ENCODE data around the gene IL18RAP. TPM values are rescaled to one million over a fixed set of nuclear protein-coding genes. Genes with fewer than 3 reads are reported as not detected.

Gene IL18RAP
- total and polyA plus RNA-seq, 2 experiments from 2014 or later, result not detected

GRCh38 chr2:102387763-102388546 is 35.0 kb upstream of the IL18RAP start:
- no peak for ATAC-seq
- H3K9me2 ChIP-seq (ENCODE audit: insufficient read depth), result 0 out of 2 replicates have a peak, but pooled peaks cover 3% of the 10 kb centered on the region
- H3K36me3 ChIP-seq (ENCODE audit: insufficient read depth), result no peaks in the 10 kb centered on the region
- H3K4me3 ChIP-seq, result no peak overlapping the region
- H3K27me3 ChIP-seq (ENCODE audit: insufficient read depth), result no peaks in the 10 kb centered on the region
- Mint-ChIP-seq H3K9me3 (peaks cover 22% of the 10 kb centered on the region), H3K36me3 (ENCODE audit: low read depth) (peaks cover 6% of the 10 kb centered on the region), H3K4me3 (no peak overlapping the region), H3K27me3 (ENCODE audit: insufficient read depth, low read depth, poor library complexity) (no peaks in the 10 kb centered on the region), H3K27ac (no peak overlapping the region), H3K4me1 (no peaks in the 10 kb centered on the region)
- H3K79me2 ChIP-seq (replicated peaks; ENCODE audit: insufficient read depth), result no peaks in the 10 kb centered on the region
- no peak overlapping the region for H3K4me2 ChIP-seq
- TF ChIP-seq POLR2AphosphoS5 (IDR thresholded peaks at IDR 0.05; ENCODE audit: low read depth), result no peak
- TF ChIP-seq NANOG (IDR thresholded peaks at IDR 0.05; ENCODE audit: borderline replicate concordance), result no peak
- TF ChIP-seq CREB1 (CRISPR knock-in tag; IDR thresholded peaks at IDR 0.05; ENCODE audit: low read depth), result no peak
- no peaks in the 10 kb centered on the region for H4K20me1 ChIP-seq (replicated peaks; ENCODE audit: insufficient read depth)
- H3F3A ChIP-seq (replicated peaks; ENCODE audit: low read depth), result no peaks in the 10 kb centered on the region
- DNase-seq (ENCODE audit: low spot score), result no peak
- H2AFZ ChIP-seq, result no peak overlapping the region
- H3K27ac ChIP-seq (ENCODE audit: low read depth), result no peak overlapping the region
- H3K4me1 ChIP-seq (ENCODE audit: insufficient read depth), result no peaks in the 10 kb centered on the region

GRCh38 chr2:102391565-102391964 is 31.4 kb upstream of the IL18RAP start:
- Mint-ChIP-seq H3K36me3 (ENCODE audit: low read depth) (no peaks in the 10 kb centered on the region), H3K27me3 (ENCODE audit: insufficient read depth, low read depth, poor library complexity) (no peaks in the 10 kb centered on the region), H3K27ac (no peak overlapping the region), H3K9me3 (no peaks in the 10 kb centered on the region; the same call in 2 of the 3 replicates), H3K4me1 (no peaks in the 10 kb centered on the region), H3K4me3 (no peak overlapping the region)
- no peak overlapping the region for H2AFZ ChIP-seq
- no peaks in the 10 kb centered on the region for H3K79me2 ChIP-seq (replicated peaks; ENCODE audit: insufficient read depth)
- H3K36me3 ChIP-seq (ENCODE audit: insufficient read depth), result no peaks in the 10 kb centered on the region
- H3F3A ChIP-seq (replicated peaks; ENCODE audit: low read depth), result no peaks in the 10 kb centered on the region
- 0 out of 2 replicates have a peak, but pooled peaks cover 1% of the 10 kb centered on the region for H3K9me2 ChIP-seq (ENCODE audit: insufficient read depth)
- TF ChIP-seq ZNF331 (CRISPR knock-in tag; IDR thresholded peaks at IDR 0.05; ENCODE audit: low read depth), result no peak
- TF ChIP-seq JUNB (IDR thresholded peaks at IDR 0.05; ENCODE audit: unreplicated experiment), result no peak
- TF ChIP-seq, protein P1, sequence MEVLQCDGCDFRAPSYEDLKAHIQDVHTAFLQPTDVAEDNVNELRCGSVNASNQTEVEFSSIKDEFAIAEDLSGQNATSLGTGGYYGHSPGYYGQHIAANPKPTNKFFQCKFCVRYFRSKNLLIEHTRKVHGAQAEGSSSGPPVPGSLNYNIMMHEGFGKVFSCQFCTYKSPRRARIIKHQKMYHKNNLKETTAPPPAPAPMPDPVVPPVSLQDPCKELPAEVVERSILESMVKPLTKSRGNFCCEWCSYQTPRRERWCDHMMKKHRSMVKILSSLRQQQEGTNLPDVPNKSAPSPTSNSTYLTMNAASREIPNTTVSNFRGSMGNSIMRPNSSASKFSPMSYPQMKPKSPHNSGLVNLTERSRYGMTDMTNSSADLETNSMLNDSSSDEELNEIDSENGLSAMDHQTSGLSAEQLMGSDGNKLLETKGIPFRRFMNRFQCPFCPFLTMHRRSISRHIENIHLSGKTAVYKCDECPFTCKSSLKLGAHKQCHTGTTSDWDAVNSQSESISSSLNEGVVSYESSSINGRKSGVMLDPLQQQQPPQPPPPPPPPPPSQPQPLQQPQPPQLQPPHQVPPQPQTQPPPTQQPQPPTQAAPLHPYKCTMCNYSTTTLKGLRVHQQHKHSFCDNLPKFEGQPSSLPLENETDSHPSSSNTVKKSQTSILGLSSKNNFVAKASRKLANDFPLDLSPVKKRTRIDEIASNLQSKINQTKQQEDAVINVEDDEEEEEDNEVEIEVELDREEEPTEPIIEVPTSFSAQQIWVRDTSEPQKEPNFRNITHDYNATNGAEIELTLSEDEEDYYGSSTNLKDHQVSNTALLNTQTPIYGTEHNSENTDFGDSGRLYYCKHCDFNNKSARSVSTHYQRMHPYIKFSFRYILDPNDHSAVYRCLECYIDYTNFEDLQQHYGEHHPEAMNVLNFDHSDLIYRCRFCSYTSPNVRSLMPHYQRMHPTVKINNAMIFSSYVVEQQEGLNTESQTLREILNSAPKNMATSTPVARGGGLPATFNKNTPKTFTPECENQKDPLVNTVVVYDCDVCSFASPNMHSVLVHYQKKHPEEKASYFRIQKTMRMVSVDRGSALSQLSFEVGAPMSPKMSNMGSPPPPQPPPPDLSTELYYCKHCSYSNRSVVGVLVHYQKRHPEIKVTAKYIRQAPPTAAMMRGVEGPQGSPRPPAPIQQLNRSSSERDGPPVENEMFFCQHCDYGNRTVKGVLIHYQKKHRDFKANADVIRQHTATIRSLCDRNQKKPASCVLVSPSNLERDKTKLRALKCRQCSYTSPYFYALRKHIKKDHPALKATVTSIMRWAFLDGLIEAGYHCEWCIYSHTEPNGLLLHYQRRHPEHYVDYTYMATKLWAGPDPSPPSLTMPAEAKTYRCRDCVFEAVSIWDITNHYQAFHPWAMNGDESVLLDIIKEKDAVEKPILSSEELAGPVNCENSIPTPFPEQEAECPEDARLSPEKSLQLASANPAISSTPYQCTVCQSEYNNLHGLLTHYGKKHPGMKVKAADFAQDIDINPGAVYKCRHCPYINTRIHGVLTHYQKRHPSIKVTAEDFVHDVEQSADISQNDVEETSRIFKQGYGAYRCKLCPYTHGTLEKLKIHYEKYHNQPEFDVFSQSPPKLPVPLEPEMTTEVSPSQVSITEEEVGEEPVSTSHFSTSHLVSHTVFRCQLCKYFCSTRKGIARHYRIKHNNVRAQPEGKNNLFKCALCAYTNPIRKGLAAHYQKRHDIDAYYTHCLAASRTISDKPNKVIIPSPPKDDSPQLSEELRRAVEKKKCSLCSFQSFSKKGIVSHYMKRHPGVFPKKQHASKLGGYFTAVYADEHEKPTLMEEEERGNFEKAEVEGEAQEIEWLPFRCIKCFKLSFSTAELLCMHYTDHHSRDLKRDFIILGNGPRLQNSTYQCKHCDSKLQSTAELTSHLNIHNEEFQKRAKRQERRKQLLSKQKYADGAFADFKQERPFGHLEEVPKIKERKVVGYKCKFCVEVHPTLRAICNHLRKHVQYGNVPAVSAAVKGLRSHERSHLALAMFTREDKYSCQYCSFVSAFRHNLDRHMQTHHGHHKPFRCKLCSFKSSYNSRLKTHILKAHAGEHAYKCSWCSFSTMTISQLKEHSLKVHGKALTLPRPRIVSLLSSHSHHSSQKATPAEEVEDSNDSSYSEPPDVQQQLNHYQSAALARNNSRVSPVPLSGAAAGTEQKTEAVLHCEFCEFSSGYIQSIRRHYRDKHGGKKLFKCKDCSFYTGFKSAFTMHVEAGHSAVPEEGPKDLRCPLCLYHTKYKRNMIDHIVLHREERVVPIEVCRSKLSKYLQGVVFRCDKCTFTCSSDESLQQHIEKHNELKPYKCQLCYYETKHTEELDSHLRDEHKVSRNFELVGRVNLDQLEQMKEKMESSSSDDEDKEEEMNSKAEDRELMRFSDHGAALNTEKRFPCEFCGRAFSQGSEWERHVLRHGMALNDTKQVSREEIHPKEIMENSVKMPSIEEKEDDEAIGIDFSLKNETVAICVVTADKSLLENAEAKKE (CRISPR knock-in tag; IDR thresholded peaks at IDR 0.05), result no peak
- TF ChIP-seq POLR2AphosphoS5 (IDR thresholded peaks at IDR 0.05; ENCODE audit: low read depth), result no peak
- TF ChIP-seq, protein P2, sequence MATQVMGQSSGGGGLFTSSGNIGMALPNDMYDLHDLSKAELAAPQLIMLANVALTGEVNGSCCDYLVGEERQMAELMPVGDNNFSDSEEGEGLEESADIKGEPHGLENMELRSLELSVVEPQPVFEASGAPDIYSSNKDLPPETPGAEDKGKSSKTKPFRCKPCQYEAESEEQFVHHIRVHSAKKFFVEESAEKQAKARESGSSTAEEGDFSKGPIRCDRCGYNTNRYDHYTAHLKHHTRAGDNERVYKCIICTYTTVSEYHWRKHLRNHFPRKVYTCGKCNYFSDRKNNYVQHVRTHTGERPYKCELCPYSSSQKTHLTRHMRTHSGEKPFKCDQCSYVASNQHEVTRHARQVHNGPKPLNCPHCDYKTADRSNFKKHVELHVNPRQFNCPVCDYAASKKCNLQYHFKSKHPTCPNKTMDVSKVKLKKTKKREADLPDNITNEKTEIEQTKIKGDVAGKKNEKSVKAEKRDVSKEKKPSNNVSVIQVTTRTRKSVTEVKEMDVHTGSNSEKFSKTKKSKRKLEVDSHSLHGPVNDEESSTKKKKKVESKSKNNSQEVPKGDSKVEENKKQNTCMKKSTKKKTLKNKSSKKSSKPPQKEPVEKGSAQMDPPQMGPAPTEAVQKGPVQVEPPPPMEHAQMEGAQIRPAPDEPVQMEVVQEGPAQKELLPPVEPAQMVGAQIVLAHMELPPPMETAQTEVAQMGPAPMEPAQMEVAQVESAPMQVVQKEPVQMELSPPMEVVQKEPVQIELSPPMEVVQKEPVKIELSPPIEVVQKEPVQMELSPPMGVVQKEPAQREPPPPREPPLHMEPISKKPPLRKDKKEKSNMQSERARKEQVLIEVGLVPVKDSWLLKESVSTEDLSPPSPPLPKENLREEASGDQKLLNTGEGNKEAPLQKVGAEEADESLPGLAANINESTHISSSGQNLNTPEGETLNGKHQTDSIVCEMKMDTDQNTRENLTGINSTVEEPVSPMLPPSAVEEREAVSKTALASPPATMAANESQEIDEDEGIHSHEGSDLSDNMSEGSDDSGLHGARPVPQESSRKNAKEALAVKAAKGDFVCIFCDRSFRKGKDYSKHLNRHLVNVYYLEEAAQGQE (IDR thresholded peaks at IDR 0.05; ENCODE audit: unreplicated experiment), result no peak
- no peak overlapping the region for H3K4me3 ChIP-seq
- H3K27ac ChIP-seq (ENCODE audit: low read depth), result no peak overlapping the region
- DNase-seq (ENCODE audit: low spot score) (no peak), ATAC-seq (no peak)
- H3K4me2 ChIP-seq, result no peak overlapping the region
- no peaks in the 10 kb centered on the region for H3K27me3 ChIP-seq (ENCODE audit: insufficient read depth)
- no peaks in the 10 kb centered on the region for H3K4me1 ChIP-seq (ENCODE audit: insufficient read depth)
- no peaks in the 10 kb centered on the region for H4K20me1 ChIP-seq (replicated peaks; ENCODE audit: insufficient read depth)

Measured in GM23338 (cell line).